Measurements from ENCODE around the gene OR2AT4.
A peak's percentile ranks its signal among the peaks of the same experiment; 100 is the strongest.
"Not testable (repeated sequence)": the region's sequence is repeated elsewhere in the genome, so short reads cannot be mapped to it uniquely, and the experiment has no call there.

The OR2AT4 gene

DNA sequence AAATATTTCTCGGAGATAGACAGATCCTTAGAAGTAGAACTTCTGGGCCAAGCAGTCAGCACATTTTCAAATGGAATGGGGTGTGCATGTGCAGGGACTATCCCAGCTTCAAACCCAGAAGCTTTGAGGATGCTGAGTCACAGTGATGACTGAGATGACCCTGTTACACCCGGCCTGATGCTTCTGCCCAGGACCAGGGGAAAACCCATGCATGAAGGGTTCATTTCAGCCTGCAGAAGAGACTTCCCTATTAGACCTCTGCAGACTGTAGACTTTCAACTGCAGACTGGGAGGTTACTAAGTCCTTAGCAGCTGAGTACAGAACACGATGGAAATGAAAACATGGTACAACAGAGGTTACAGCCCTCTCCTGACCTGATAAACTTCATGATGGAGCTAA is 3.6 kb upstream of the OR2AT4 start:
- in situ Hi-C loops (cut with HindIII; ENCODE audit: low pct_ligation_motif_present, low sequenced_read_pairs), result no loop called here
- Histone ChIP-seq H3K27me3 (replicated peaks) (no peaks in the 10 kb centered on the region), H3K36me3 (replicated peaks) (no peaks in the 10 kb centered on the region), H3K4me3 (ENCODE audit: low read depth, low read length) (no peak overlapping the region), H3K27ac (no peak overlapping the region)
- DNase-seq, result peak; percentile 64
- TF ChIP-seq, protein P1, sequence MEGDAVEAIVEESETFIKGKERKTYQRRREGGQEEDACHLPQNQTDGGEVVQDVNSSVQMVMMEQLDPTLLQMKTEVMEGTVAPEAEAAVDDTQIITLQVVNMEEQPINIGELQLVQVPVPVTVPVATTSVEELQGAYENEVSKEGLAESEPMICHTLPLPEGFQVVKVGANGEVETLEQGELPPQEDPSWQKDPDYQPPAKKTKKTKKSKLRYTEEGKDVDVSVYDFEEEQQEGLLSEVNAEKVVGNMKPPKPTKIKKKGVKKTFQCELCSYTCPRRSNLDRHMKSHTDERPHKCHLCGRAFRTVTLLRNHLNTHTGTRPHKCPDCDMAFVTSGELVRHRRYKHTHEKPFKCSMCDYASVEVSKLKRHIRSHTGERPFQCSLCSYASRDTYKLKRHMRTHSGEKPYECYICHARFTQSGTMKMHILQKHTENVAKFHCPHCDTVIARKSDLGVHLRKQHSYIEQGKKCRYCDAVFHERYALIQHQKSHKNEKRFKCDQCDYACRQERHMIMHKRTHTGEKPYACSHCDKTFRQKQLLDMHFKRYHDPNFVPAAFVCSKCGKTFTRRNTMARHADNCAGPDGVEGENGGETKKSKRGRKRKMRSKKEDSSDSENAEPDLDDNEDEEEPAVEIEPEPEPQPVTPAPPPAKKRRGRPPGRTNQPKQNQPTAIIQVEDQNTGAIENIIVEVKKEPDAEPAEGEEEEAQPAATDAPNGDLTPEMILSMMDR (IDR thresholded peaks at IDR 0.05; ENCODE audit: low read depth, low read length, missing control alignments), result no peak

DNA sequence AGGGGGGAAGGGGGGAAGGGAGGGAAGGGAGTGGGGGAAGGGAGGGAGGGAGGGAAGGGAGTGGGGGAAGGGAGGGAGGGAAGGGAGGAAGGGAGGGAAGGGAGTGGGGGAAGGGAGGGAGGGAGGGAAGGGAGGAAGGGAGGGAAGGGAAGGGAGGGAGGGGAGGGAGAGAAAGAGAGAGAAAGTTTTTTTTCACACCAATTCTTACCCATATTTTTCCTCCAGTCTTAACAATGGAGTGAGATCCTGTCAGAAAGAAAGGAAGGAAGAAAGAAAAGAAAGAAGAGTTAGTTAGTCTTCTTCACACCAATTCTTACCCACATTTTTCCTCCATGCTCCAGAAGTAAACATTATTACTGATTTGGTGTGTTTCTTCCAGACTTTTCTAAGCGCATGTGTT is 3.0 kb upstream of the OR2AT4 start:
- H3K4me3 ChIP-seq (ENCODE audit: low read depth, low read length), result no peak overlapping the region
- peaks cover 3% of the 10 kb centered on the region for H3K27me3 ChIP-seq (replicated peaks)
- no peaks in the 10 kb centered on the region for H3K36me3 ChIP-seq (replicated peaks)
- in situ Hi-C loops (cut with HindIII; ENCODE audit: low pct_ligation_motif_present, low sequenced_read_pairs), result no loop called here
- H3K27ac ChIP-seq, result no peak overlapping the region
- DNase-seq, result no peak
- TF ChIP-seq, protein P1 (IDR thresholded peaks at IDR 0.05; ENCODE audit: low read depth, low read length, missing control alignments), result no peak

DNA sequence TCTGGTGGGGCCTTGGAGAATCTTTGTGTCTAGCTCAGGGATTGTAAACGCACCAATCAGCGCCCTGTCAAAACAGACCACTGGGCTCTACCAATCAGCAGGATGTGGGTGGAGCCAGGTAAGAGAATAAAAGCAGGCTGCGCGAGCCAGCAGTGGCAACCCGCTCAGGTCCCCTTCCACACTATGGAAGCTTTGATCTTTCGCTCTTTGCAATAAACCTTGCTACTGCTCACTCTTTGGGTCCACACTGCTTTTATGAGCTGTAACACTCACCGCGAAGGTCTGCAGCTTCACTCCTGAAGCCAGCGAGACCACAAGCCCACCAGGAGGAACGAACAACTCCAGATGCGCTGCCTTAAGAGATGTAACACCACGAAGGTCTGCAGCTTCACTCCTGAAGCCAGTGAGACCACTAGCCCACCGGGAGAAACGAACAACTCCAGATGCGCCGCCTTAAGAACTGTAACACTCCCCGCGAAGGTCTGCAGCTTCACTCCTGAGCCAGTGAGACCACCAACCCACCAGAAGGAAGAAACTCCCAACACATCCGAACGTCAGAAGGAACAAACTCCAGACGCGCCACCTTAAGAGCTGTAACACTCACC is 2.3 kb upstream of the OR2AT4 start:
- H3K4me3 ChIP-seq (ENCODE audit: low read depth, low read length); H3K36me3 ChIP-seq (replicated peaks); H3K27ac ChIP-seq; in situ Hi-C loops (cut with HindIII; ENCODE audit: low pct_ligation_motif_present, low sequenced_read_pairs); DNase-seq; H3K27me3 ChIP-seq (replicated peaks): not testable (repeated sequence)

GRCh38 chr11:75098181-75098580 is 1.5 kb upstream of the OR2AT4 start:
- in situ Hi-C loops (cut with HindIII; ENCODE audit: low pct_ligation_motif_present, low sequenced_read_pairs); H3K4me3 ChIP-seq (ENCODE audit: low read depth, low read length); DNase-seq; H3K27ac ChIP-seq; H3K36me3 ChIP-seq (replicated peaks); H3K27me3 ChIP-seq (replicated peaks): not testable (repeated sequence)

DNA sequence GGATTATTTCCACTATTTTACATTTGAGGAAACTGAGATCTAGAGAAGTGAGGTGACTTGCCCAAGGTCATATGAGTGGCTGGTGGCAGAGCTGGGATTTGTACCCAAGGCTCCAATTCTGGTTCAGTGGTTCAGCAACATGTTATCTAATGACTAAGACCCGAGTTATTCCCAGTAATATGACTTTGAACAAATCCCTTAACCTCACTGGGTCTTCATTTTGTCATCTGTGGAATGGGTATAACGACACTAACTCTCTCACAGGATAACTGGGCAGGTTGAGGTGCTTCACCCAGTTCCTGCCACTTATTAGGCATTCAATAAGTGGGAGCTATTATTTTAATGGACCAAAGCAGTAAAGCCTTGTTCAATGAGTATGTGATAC is 489 bp upstream of the OR2AT4 start:
- no peak for DNase-seq
- no peaks in the 10 kb centered on the region for H3K36me3 ChIP-seq (replicated peaks)
- no peak overlapping the region for H3K4me3 ChIP-seq (ENCODE audit: low read depth, low read length)
- H3K27me3 ChIP-seq (replicated peaks), result peaks cover 3% of the 10 kb centered on the region
- H3K27ac ChIP-seq, result no peak overlapping the region
- in situ Hi-C loops (cut with HindIII; ENCODE audit: low pct_ligation_motif_present, low sequenced_read_pairs), result no loop called here
- TF ChIP-seq, protein P1 (IDR thresholded peaks at IDR 0.05; ENCODE audit: low read depth, low read length, missing control alignments), result no peak

GRCh38 chr11:75094382-75094781 is 2.3 kb downstream of the OR2AT4 start:
- DNase-seq; H3K27me3 ChIP-seq (replicated peaks); H3K4me3 ChIP-seq (ENCODE audit: low read depth, low read length); H3K27ac ChIP-seq; in situ Hi-C loops (cut with HindIII; ENCODE audit: low pct_ligation_motif_present, low sequenced_read_pairs); H3K36me3 ChIP-seq (replicated peaks): not testable (repeated sequence)

GRCh38 chr11:75090671-75091177 is 6.0 kb downstream of the OR2AT4 start:
- no peak for DNase-seq
- in situ Hi-C loops (cut with HindIII; ENCODE audit: low pct_ligation_motif_present, low sequenced_read_pairs), result no loop called here
- no peak overlapping the region for H3K27ac ChIP-seq
- H3K27me3 ChIP-seq (replicated peaks), result peaks cover 3% of the 10 kb centered on the region
- H3K36me3 ChIP-seq (replicated peaks), result no peaks in the 10 kb centered on the region
- TF ChIP-seq, protein P1 (IDR thresholded peaks at IDR 0.05; ENCODE audit: low read depth, low read length, missing control alignments), result no peak
- no peak overlapping the region for H3K4me3 ChIP-seq (ENCODE audit: low read depth, low read length)

All from brain microvascular endothelial cell (primary cell).